GM18526 (cell line): ENCODE data around the gene SNX9.

Source experiments
- POLR2A ChIP-seq: IDR thresholded peaks from 3 replicates; pipeline ENCODE4 v1.6.1; 2011; ENCODE audit not compliant: insufficient read length; ENCODE audit errors: extremely low read depth

SNX9 gene

DNA sequence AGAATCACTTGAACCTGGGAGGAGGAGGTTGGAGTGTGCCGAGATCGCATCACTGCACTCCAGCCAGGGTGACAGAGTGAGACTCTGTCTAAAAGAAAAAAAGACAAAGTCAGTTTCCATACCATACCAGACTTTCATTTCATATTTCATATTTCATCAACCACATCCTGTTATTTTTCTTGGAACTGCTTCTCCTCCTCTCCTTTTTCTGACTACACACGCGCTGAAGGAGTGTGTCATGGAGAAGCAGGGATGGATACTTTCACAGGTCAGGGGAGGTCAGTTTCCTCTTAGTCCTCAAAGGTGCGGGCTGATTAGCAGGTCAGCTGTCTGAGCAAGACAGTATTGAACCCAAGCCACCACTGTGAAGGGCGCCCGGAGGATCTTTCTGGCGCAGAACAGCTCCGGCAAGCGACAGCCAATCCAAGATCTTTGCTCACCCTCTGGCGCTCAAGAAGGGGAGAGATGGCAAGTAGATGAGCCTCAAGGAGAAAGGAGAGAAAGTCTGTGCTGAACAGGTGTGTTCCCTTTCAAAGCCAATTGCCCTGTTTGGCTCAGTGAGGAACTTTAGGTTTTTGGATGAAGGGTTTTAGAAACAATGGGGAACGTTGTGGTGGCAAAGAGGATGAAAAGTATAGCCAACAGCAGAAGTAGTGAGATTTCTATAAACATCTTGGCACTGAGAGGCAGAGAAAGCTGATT, 139.7 kb downstream of the SNX9 start:
- TF ChIP-seq POLR2A = no peak

DNA sequence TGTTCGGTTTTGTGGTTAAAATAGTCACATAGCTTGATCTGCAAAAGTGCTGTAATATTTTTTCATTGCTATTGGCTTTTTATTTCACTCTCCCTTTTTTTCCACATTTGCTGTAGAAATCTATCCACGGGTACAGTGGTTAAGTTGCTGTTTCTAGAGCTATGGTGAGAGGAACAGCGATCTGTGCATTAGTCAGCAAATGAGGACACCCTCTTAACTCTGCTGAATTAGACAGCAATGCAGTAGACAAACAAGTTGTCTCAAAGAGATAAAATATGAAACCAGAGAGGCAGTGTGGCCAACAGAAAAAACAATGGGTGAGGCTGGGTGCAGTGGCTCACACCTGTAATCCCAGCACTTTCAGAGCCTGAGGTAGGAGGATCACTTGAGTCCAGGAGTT, 141.1 kb downstream of the SNX9 start:
- no peak for TF ChIP-seq POLR2A

DNA sequence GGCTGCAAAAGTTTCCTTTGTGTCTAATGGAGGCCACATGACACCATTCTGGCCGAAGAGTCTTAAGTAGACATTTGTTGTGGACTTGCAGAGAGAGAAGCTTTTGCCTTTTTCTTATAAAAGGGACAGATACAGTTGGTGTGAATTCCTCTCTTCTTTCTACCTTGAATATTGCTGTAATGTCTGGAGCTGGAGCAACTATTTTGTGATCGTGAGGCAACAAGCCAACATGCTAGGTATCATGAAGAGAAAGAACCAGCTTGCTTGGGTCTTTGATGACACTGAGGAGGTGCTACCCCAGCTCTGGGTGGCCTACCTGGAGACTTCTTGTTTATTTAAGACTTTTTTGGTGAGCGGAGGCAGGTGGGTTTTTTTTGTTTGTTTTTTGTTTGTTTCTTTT, 142.3 kb downstream of the SNX9 start:
- no peak for TF ChIP-seq POLR2A

DNA sequence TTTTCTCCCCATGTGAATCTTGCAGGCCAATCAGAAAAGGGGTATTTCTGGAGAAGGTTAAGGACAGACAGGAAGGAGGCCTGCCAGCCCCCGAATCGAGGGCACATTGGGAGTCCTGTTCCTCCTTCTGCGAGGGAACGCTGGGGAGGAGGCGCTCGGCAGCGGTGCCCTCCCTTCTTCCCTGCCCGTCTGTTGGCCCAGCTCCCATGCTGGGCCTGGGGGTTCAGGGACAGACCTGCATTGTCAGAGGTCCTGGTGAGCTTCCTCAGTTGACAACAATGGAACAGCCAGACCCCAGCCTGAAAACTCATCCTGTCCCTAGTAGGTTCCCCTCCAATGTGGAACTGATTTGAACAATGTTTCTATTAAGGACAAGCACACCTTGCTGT, 143.5 kb downstream of the SNX9 start:
- no peak for TF ChIP-seq POLR2A

DNA sequence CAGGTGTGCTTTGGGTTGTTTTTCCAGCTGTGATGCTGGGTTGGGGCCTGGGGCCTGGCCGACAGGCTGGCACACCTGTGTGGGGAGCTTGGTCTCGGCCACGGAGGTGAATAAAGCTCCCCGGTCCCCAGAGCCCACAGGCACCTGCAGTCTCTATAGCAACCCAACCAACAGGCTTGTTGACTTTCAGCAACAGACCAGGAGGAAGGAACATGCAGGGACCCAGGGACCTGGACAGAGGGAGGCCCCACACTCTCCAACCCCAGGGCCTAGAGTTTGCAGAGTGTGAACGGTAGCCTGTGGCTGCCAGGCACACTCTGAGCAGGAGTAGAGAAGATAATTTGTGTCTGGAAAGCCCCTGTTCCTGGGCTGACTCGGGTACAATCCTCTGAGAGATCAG, 144.0 kb downstream of the SNX9 start:
- TF ChIP-seq POLR2A = no peak

DNA sequence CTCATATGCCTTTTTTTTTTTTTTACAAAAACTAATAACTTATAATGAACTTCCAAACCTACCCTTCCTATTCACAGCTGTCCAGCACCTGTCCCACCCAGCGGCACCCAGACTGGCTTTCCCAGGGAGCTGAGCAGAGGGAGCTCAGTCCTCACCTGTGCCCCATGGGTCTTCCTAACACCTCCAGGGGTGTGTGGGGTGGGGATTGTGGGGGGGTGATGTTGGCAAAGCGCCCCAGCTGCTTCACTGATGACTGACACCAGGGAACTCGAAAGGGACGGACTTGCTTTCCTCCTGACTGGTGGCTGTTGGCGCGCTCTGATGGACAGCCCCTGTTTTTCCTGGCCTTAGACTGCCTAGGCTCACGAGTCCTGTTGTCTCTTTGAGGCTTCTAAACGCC, 144.4 kb downstream of the SNX9 start:
- no peak for TF ChIP-seq POLR2A

DNA sequence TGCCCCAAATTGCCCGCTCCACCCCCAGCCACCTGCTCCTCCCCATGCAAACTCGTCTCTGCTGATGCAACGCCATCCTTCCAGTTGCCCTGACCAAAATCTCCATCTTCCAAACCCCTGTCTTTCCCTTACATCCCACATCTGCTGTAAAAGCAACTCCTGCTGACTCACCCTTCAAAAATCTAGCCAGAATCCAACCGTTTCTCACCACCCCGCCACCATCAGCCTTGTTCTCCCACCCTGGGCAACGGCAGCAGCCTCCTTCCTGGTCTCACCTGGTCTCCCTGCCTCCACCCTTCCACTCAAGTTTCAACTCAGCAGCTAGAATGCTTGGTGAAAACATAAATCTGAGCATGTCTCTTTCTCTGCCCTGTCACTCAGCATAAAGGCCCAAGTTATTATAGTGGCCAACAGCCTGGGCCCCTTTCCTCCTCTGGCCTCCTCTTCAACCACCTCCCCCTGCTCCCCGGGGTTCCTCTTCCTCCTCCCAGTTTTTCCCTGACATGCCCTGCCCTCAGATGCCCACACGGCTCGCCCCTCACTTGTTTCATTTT, 151.4 kb downstream of the SNX9 start:
- no peak for TF ChIP-seq POLR2A

DNA sequence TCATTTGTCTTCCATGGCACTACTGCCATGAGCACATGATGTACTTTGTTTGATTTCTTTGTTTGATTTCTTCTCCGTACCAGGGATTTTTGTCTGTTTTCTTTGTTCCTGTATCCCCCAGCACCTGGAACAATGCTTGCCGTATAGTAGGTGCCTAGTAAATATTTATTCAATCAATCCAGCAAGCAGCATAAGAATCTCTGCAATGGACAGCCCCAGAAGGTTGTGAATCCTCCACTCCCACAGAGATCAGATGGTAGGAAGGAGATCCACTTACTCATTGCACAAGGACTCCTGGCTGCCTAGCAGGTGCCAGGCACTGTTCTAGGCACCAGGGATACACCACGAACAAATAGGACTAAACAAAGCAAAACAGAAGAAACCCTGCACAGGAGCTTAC, 151.9 kb downstream of the SNX9 start:
- no peak for TF ChIP-seq POLR2A

DNA sequence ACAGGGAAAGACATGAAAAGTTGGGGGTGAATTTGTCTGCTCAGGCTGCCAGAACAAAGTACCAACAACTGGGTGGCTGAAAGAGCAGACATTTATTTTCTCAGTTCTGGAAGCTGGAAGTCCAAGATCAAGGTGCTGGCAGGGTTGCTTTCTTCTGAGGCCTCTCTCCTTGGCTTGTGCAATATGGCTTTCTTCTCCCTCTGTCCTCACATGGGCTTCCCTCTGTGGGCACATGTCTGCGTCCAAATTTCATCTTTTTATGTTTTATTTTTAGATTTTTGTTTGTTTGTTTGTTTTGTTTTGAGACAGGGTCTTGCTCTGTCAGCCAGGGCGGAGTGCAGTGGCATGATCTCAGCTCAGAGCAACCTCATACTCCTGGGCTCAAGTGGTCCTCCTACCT, 152.4 kb downstream of the SNX9 start:
- TF ChIP-seq POLR2A = no peak

DNA sequence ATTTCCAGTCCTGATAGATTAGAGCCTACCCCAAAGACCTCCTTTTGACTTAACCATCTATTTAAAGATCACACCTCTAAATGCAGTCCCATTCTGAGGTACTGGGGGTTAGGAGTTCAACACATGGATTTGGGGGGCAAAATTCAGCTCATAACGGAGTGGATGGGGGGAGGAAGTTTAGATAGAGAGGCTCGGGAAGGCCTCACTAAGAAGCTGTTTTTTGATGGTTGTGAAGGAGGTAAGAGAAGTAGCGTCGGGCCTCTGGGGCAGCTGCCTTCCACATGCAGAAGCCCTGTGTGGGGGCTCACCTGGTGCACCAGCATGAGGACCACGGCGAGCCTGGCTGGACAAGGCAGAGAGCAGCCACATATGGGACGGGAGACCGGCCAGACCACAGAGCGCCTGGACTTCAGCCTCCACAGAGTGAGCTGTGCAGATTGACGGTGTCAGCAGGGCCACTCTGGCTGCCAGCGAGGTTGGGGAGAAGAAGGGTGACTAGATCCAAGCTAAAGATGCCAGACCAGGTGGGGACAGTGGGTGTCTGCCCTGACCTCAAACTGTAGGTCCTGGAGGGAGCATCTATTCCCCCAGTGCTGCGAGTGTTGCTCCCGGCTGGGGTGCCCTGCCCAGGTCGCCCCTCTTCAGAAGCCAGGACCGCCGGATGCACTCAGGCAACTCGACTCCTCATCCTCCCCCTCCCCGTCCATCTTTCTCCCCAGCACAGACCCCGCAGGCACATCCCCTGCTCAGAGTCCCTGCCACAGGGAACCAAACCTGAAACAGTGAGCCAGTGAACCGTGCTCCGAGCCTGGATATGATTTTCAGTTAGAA, 153.5 kb downstream of the SNX9 start:
- TF ChIP-seq POLR2A = no peak

DNA sequence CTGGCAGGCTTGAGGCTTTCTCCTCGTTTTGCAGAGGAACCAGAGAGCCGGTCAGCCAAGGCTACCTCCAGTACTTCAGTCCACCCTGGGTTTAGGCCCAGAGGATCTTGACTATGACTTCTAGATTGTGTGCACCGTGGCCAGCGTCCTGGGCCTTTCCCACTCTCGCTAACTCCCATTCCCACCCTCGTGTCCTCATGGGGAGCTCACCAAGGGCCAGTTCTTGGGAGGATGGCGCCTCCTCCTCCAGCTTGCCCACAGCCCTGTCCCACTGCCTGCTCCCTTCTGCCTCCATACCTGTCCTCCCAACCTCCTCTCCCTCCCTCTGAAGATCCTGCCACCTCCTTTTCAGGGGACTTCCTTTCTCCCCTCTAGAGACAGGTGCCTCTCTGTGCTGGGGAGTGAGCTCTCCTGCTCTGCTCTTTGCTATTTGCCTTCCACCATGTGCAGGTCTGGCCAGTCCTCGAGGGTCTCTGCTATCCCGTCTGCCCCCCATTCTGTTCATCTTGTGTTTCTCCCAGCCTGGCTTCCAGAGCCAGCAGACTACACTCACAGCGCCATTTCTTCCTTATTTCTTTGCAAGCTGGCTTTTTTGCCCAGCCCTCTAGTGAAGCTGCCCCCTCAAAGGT, 154.2 kb downstream of the SNX9 start:
- no peak for TF ChIP-seq POLR2A

DNA sequence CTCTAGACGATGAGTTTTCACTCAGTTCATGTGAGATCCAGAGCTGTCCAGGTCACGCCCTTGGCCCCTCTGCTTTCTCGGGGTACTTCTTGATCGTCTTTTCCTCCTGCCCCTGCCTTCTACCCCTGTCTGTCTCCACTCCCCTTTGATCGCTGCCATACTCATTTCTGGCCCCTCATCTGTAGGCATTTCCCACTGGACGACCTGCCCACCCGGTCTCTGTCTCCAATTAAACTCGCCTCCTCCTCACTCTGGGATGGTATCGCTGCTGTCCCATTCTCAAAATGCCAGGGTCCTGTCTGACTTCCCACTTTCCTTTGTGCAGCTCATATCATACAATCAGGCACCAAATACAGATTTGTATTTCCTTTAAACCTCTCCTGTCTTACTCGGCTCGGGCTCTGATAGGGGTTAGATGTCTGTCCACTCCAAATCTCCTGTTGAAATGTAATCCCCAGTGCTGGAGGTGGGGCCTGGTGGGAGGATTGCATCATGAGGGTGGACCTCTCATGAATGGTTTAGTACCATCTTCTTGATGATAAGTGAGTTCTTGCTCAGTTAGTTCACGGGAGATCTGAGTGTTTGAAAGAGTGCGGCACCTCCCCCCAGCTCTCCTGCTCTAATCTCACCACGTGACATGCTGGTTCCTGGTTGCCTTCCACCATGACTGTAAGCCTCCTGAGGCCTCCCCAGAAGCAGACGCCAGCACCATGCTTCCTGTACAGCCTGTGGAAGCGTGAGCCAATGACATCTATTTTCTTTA, 155.2 kb downstream of the SNX9 start:
- no peak for TF ChIP-seq POLR2A

DNA sequence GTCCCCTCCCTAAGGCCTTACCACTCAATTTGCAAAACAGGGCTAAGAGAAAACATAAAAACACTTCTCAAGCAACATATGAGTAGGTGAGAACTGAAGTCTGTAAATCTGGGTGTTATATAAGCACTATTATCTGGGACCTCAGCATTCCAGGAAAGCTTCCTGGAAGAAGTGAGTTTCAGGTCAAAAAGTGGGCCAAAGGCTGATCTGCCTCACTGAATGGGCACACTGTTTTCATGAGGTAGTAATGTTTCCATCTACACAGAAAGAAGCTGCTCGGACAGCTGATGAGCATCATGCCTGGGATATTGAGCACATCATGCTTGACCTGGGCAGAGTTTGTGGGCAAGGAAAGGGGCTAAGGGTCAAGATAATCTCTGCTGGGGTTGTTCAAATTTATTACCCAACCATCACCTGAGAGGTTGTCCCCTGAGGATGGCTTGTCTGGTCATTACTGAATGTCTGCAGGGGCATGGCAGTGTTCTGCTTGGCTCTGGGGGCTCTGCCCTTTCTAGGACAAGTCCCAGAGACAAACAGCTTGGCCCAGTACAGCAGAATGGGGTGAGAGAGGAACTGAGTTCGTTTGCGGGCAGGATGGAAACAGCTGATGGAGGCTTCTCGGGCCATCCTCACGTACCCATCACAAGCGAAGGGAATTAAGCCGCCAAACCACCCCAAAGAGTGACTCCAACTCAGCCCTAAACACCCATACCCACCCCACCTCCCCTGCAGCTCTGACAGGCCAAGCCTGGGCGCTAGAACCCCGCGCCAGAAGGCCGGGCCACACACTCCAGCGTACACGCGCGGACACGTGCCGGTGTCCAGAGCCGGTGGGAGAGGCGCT, 157.5 kb downstream of the SNX9 start:
- no peak for TF ChIP-seq POLR2A

DNA sequence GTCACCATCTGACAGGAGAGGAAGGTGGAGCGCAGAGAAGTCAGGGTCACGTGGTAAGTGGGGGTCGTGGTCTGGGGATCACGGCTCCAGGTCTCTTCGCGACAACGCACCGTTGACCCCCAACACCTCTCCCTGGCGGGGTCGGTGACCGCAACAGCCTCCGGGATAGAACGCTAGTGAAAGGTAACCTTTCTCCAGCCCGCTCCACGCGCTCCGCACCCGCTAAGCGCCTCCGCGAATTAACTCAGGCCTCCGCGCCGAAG, 158.0 kb downstream of the SNX9 start:
- TF ChIP-seq POLR2A = no peak
